ENCODE measurements around the gene RFESD.

- TF ChIP-seq MXI1 (IDR thresholded peaks at IDR 0.05; ENCODE audit: borderline replicate concordance, low read depth, low read length), result no peak
- no peak for TF ChIP-seq CTCF (conservative IDR thresholded peaks at IDR 0.05; ENCODE audit: low read depth, low read length)
- no peak for TF ChIP-seq POLR2A (IDR thresholded peaks at IDR 0.05; ENCODE audit: low read depth, low read length)
- no peak for TF ChIP-seq RAD21 (IDR thresholded peaks at IDR 0.05; ENCODE audit: low read length)
- TF ChIP-seq BHLHE40 (IDR thresholded peaks at IDR 0.05; ENCODE audit: low read depth, low read length), result no peak
- no peak for TF ChIP-seq RCOR1 (IDR thresholded peaks at IDR 0.05; ENCODE audit: insufficient replicate concordance, low read length)
These were observed 3.5 kb downstream of the RFESD start for GRCh38 chr5:95649842-95650620.

Data from IMR-90 (cell line).